ENCODE measurements around the gene C10orf71.

C10orf71 gene

GRCh38 chr10:49307921-49308320, 9.0 kb downstream of the C10orf71 start:
- DNase-seq (ENCODE audit: low spot score): no peak
- in situ Hi-C loops (cut with MboI; ENCODE audit: low pct_unique_long_range_greater_than_20kb, low sequenced_read_pairs, unreplicated experiment): no loop called here
- TF ChIP-seq CTCF (IDR thresholded peaks at IDR 0.05; ENCODE audit: extremely low read depth, insufficient read depth, missing control alignments): no peak

- no peak for DNase-seq (ENCODE audit: low spot score)
- in situ Hi-C loops (cut with MboI; ENCODE audit: low pct_unique_long_range_greater_than_20kb, low sequenced_read_pairs, unreplicated experiment): no loop called here
- TF ChIP-seq CTCF (IDR thresholded peaks at IDR 0.05; ENCODE audit: extremely low read depth, insufficient read depth, missing control alignments): no peak
These were observed 9.9 kb downstream of the C10orf71 start for GRCh38 chr10:49308881-49309280.

GRCh38 chr10:49309691-49310411, 10.9 kb downstream of the C10orf71 start:
- no peak for TF ChIP-seq CTCF (IDR thresholded peaks at IDR 0.05; ENCODE audit: extremely low read depth, insufficient read depth, missing control alignments)
- in situ Hi-C loops (cut with MboI; ENCODE audit: low pct_unique_long_range_greater_than_20kb, low sequenced_read_pairs, unreplicated experiment): no loop called here
- DNase-seq (ENCODE audit: low spot score): peak; percentile 27

- no peak for DNase-seq (ENCODE audit: low spot score)
- in situ Hi-C loops (cut with MboI; ENCODE audit: low pct_unique_long_range_greater_than_20kb, low sequenced_read_pairs, unreplicated experiment): no loop called here
These were observed 11.5 kb downstream of the C10orf71 start for GRCh38 chr10:49310460-49310859.

GRCh38 chr10:49310901-49311554, 12.1 kb downstream of the C10orf71 start:
- DNase-seq (ENCODE audit: low spot score): no peak
- in situ Hi-C loops (cut with MboI; ENCODE audit: low pct_unique_long_range_greater_than_20kb, low sequenced_read_pairs, unreplicated experiment): no loop called here
- TF ChIP-seq CTCF (IDR thresholded peaks at IDR 0.05; ENCODE audit: extremely low read depth, insufficient read depth, missing control alignments): no peak

More at GRCh38 chr10:49310460-49310859, 11.5 kb downstream of the C10orf71 start:
- TF ChIP-seq CTCF (IDR thresholded peaks at IDR 0.05; ENCODE audit: extremely low read depth, insufficient read depth, missing control alignments): no peak

- DNase-seq (ENCODE audit: low spot score): no peak
- TF ChIP-seq CTCF (IDR thresholded peaks at IDR 0.05; ENCODE audit: extremely low read depth, insufficient read depth, missing control alignments): no peak
- in situ Hi-C loops (cut with MboI; ENCODE audit: low pct_unique_long_range_greater_than_20kb, low sequenced_read_pairs, unreplicated experiment): no loop called here
These were observed 12.7 kb downstream of the C10orf71 start for GRCh38 chr10:49311555-49312236.

Measured in GM13977 (cell line).